K562 (cell line): Measurements from ENCODE around the gene LCNL1. TPM values are rescaled to one million over a fixed set of nuclear protein-coding genes. Genes with fewer than 3 reads are reported as not detected.

ENCODE experiments used
- BCL6 ChIP-seq: fragments of 250-450 bp; sonication (Bioruptor Pico); IDR thresholded peaks from 2 replicates; pipeline ENCODE4 v1.4.0; 2020
- BCLAF1 ChIP-seq, 2 experiments: fragments of 450-650 bp in 1 of 2; IDR thresholded peaks; 2 replicates each; pipeline ENCODE4 v1.6.1; 2011 to 2017; ENCODE audit warnings: low read depth in 2 of 2, antibody characterized with exemption in 1 of 2, borderline replicate concordance in 1 of 2, low read length in 1 of 2, mild to moderate bottlenecking in 1 of 2, mixed read lengths in 1 of 2; ENCODE audit not compliant: control insufficient read depth in 1 of 2
- NKRF ChIP-seq: fragments of 450-650 bp; IDR thresholded peaks from 2 replicates; pipeline ENCODE4 v1.6.1; 2016; ENCODE audit warnings: borderline replicate concordance
- POLR2A ChIP-seq: fragments of 450-650 bp; conservative IDR thresholded peaks from 2 replicates; pipeline ENCODE4 v1.6.1; 2016
- RBM14 ChIP-seq: fragments of 200-400 bp; formaldehyde crosslinking; IDR thresholded peaks from 2 replicates; pipeline ENCODE4 v1.6.1; 2018; ENCODE audit warnings: low read depth, mild to moderate bottlenecking, low read length, moderate library complexity, borderline replicate concordance; ENCODE audit not compliant: insufficient read depth
- REST ChIP-seq, 2 experiments: fragments of 450-650 bp; formaldehyde crosslinking in 1 of 2; IDR thresholded peaks; 2 replicates each; pipeline versions ENCODE4 v1.4.0 to v1.6.1; 2014 to 2020; ENCODE audit warnings: mild to moderate bottlenecking in 2 of 2, borderline replicate concordance in 1 of 2, low read depth in 1 of 2
- SLC30A9 ChIP-seq: fragments of 250-450 bp; sonication (Bioruptor Pico); IDR thresholded peaks from 2 replicates; pipeline ENCODE4 v1.8.0; 2022; ENCODE audit warnings: mild to moderate bottlenecking, moderate library complexity
- ZEB2 ChIP-seq: fragments of 450-650 bp; IDR thresholded peaks from 2 replicates; pipeline ENCODE4 v1.6.1; 2016
- ZNF384 ChIP-seq: IDR thresholded peaks from 2 replicates; pipeline ENCODE4 v1.6.1; 2012; ENCODE audit warnings: low read depth, low read length, improper control_type of control experiment
- ZNF717 ChIP-seq: fragments of 250-450 bp; sonication (Bioruptor Pico); IDR thresholded peaks from 2 replicates; pipeline ENCODE4 v1.5.0; 2021
- polyA plus RNA-seq, 8 experiments: library from polyadenylated mRNA; depleted of rRNA in 4 of 8; stranded (reverse) in 5 of 8; unstranded in 3 of 8; fragments of >200 nt; fragmentation: Nextera tagmentation in 2 of 8; fragmentation: Illumina TruSeq in 1 of 8; extraction: Ambion mirVana in 2 of 8; extraction: Trizol in 1 of 8; gene quantifications; 2 replicates each; pipeline versions ENCODE4 v1.2.1 to v1.2.3, GENCODE V29; 2011 to 2014; ENCODE audit warnings: inconsistent platforms in 1 of 8, missing spikeins in 1 of 8
- total RNA-seq, 7 experiments: library from RNA; depleted of rRNA in 6 of 7; stranded (reverse); fragments of >200 nt in 6 of 7; fragmentation: Illumina TruSeq in 2 of 7; extraction: Trizol in 2 of 7; gene quantifications; 2 replicates each; pipeline versions ENCODE4 v1.2.1 to v1.2.3, GENCODE V29; 2011 to 2021; ENCODE audit warnings: low replicate concordance in 1 of 7
- TF ChIP-seq, protein P1 (sequence below): sonication (generic); formaldehyde crosslinking; IDR thresholded peaks from 2 replicates; pipeline ENCODE4 v1.8.1; 2023; ENCODE audit warnings: mild to moderate bottlenecking, missing genetic modification reagents, moderate library complexity

LCNL1 gene
- total and polyA plus RNA-seq, 9 of the 15 experiments (the other 6 are each of a cell fraction or from before 2014, with no cell fraction given): 0.04 to 0.16 (median 0.04) TPM; not detected in 4

- no peak for TF ChIP-seq REST (IDR thresholded peaks at IDR 0.05; ENCODE audit: borderline replicate concordance)
- no peak for TF ChIP-seq REST (CRISPR knock-in tag; IDR thresholded peaks at IDR 0.05; ENCODE audit: low read depth)
- TF ChIP-seq ZEB2: 0 out of 2 replicates have a peak, but pooled peaks have one; percentile 23
- TF ChIP-seq BCL6 (CRISPR knock-in tag): no peak
- no peak for TF ChIP-seq ZNF717
- TF ChIP-seq POLR2A: peak; percentile 40; the same call in 1 of the 2 replicates
- TF ChIP-seq ZNF384: no peak
- 0 out of 2 replicates have a peak, but pooled peaks have one; percentile 34 for TF ChIP-seq NKRF
- TF ChIP-seq, protein P1, sequence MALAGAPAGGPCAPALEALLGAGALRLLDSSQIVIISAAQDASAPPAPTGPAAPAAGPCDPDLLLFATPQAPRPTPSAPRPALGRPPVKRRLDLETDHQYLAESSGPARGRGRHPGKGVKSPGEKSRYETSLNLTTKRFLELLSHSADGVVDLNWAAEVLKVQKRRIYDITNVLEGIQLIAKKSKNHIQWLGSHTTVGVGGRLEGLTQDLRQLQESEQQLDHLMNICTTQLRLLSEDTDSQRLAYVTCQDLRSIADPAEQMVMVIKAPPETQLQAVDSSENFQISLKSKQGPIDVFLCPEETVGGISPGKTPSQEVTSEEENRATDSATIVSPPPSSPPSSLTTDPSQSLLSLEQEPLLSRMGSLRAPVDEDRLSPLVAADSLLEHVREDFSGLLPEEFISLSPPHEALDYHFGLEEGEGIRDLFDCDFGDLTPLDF (CRISPR knock-in tag): no peak
- TF ChIP-seq BCLAF1 (IDR thresholded peaks at IDR 0.05; ENCODE audit: borderline replicate concordance in 1 of 2, control insufficient read depth in 1 of 2, low read depth in 2 of 2, low read length in 1 of 2): no peak
- no peak for TF ChIP-seq SLC30A9
- TF ChIP-seq RBM14: no peak
These were observed 13.8 kb downstream of the LCNL1 start, which contains the start of gene CLIC3 (continued) for GRCh38 chr9:136996361-136997292.
